Measurements from ENCODE around the gene PTPRM.

PTPRM gene

GRCh38 chr18:7775843-7776242 lies 208.7 kb downstream of the PTPRM start:
- no peak overlapping the region for H3K4me3 Mint-ChIP-seq
- H3K27me3 Mint-ChIP-seq = no peaks in the 10 kb centered on the region
- intact Hi-C loops (cut with micrococcal nuclease) = no loop called here
- H3K36me3 Mint-ChIP-seq (ENCODE audit: low read depth) = no peaks in the 10 kb centered on the region
- H3K9me3 Mint-ChIP-seq = no peaks in the 10 kb centered on the region
- no peaks in the 10 kb centered on the region for H3K4me1 Mint-ChIP-seq (ENCODE audit: low read depth)
- H3K27ac Mint-ChIP-seq = no peak overlapping the region

- H3K27me3 Mint-ChIP-seq = no peaks in the 10 kb centered on the region
- no peak overlapping the region for H3K27ac Mint-ChIP-seq
- intact Hi-C loops (cut with micrococcal nuclease) = no loop called here
- H3K9me3 Mint-ChIP-seq = no peaks in the 10 kb centered on the region
- no peaks in the 10 kb centered on the region for H3K4me1 Mint-ChIP-seq (ENCODE audit: low read depth)
- no peak overlapping the region for H3K4me3 Mint-ChIP-seq
- no peaks in the 10 kb centered on the region for H3K36me3 Mint-ChIP-seq (ENCODE audit: low read depth)
Measured at GRCh38 chr18:7778181-7778580, 211.1 kb downstream of the PTPRM start.

- intact Hi-C loops (cut with micrococcal nuclease) = no loop called here
- H3K4me3 Mint-ChIP-seq = no peak overlapping the region
Measured at GRCh38 chr18:7779211-7779610, 212.1 kb downstream of the PTPRM start.

GRCh38 chr18:7784171-7784570 lies 217.1 kb downstream of the PTPRM start:
- H3K9me3 Mint-ChIP-seq = no peaks in the 10 kb centered on the region
- no peak overlapping the region for H3K27ac Mint-ChIP-seq
- H3K4me1 Mint-ChIP-seq (ENCODE audit: low read depth) = no peaks in the 10 kb centered on the region
- intact Hi-C loops (cut with micrococcal nuclease) = no loop called here
- no peak overlapping the region for H3K4me3 Mint-ChIP-seq
- no peaks in the 10 kb centered on the region for H3K36me3 Mint-ChIP-seq (ENCODE audit: low read depth)
- H3K27me3 Mint-ChIP-seq = no peaks in the 10 kb centered on the region

More at GRCh38 chr18:7779211-7779610, 212.1 kb downstream of the PTPRM start:
- Mint-ChIP-seq H3K9me3 (no peaks in the 10 kb centered on the region), H3K27ac (no peak overlapping the region), H3K27me3 (no peaks in the 10 kb centered on the region), H3K4me1 (ENCODE audit: low read depth) (no peaks in the 10 kb centered on the region), H3K36me3 (ENCODE audit: low read depth) (no peaks in the 10 kb centered on the region)

GRCh38 chr18:7786569-7786968 lies 219.5 kb downstream of the PTPRM start:
- Mint-ChIP-seq H3K9me3 (no peaks in the 10 kb centered on the region), H3K27me3 (no peaks in the 10 kb centered on the region), H3K27ac (no peak overlapping the region), H3K4me1 (ENCODE audit: low read depth) (no peaks in the 10 kb centered on the region), H3K36me3 (ENCODE audit: low read depth) (no peaks in the 10 kb centered on the region), H3K4me3 (no peak overlapping the region)
- intact Hi-C loops (cut with micrococcal nuclease) = no loop called here

GRCh38 chr18:7787339-7787738 lies 220.2 kb downstream of the PTPRM start:
- Mint-ChIP-seq H3K4me1 (ENCODE audit: low read depth) (no peaks in the 10 kb centered on the region), H3K27ac (no peak overlapping the region), H3K9me3 (no peaks in the 10 kb centered on the region), H3K27me3 (no peaks in the 10 kb centered on the region), H3K36me3 (ENCODE audit: low read depth) (no peaks in the 10 kb centered on the region), H3K4me3 (no peak overlapping the region)
- intact Hi-C loops (cut with micrococcal nuclease) = no loop called here

GRCh38 chr18:7789856-7790552 lies 222.9 kb downstream of the PTPRM start:
- Mint-ChIP-seq H3K4me3 (no peak overlapping the region), H3K27ac (no peak overlapping the region), H3K27me3 (no peaks in the 10 kb centered on the region), H3K4me1 (ENCODE audit: low read depth) (no peaks in the 10 kb centered on the region), H3K9me3 (no peaks in the 10 kb centered on the region), H3K36me3 (ENCODE audit: low read depth) (no peaks in the 10 kb centered on the region)
- intact Hi-C loops (cut with micrococcal nuclease) = no loop called here

- Mint-ChIP-seq H3K27me3 (no peaks in the 10 kb centered on the region), H3K4me1 (ENCODE audit: low read depth) (no peaks in the 10 kb centered on the region), H3K27ac (no peak overlapping the region), H3K4me3 (no peak overlapping the region), H3K9me3 (no peaks in the 10 kb centered on the region), H3K36me3 (ENCODE audit: low read depth) (no peaks in the 10 kb centered on the region)
- intact Hi-C loops (cut with micrococcal nuclease) = no loop called here
Measured at GRCh38 chr18:7793100-7793499, 226.0 kb downstream of the PTPRM start.

- no peaks in the 10 kb centered on the region for H3K27me3 Mint-ChIP-seq
- H3K4me1 Mint-ChIP-seq (ENCODE audit: low read depth) = no peaks in the 10 kb centered on the region
- H3K4me3 Mint-ChIP-seq = no peak overlapping the region
- no peak overlapping the region for H3K27ac Mint-ChIP-seq
- no peaks in the 10 kb centered on the region for H3K36me3 Mint-ChIP-seq (ENCODE audit: low read depth)
- no peaks in the 10 kb centered on the region for H3K9me3 Mint-ChIP-seq
- intact Hi-C loops (cut with micrococcal nuclease) = no loop called here
Measured at GRCh38 chr18:7803956-7804469, 236.9 kb downstream of the PTPRM start.

- H3K27ac Mint-ChIP-seq = no peak overlapping the region
- H3K4me1 Mint-ChIP-seq (ENCODE audit: low read depth) = no peaks in the 10 kb centered on the region
- H3K36me3 Mint-ChIP-seq (ENCODE audit: low read depth) = no peaks in the 10 kb centered on the region
- intact Hi-C loops (cut with micrococcal nuclease) = no loop called here
- H3K9me3 Mint-ChIP-seq = no peaks in the 10 kb centered on the region
- no peaks in the 10 kb centered on the region for H3K27me3 Mint-ChIP-seq
- H3K4me3 Mint-ChIP-seq = no peak overlapping the region
Measured at GRCh38 chr18:7805096-7805495, 238.0 kb downstream of the PTPRM start.

- no peaks in the 10 kb centered on the region for H3K9me3 Mint-ChIP-seq
Measured at GRCh38 chr18:7805880-7806279, 238.8 kb downstream of the PTPRM start.

GRCh38 chr18:7807936-7808453 lies 240.9 kb downstream of the PTPRM start:
- H3K27ac Mint-ChIP-seq = no peak overlapping the region
- H3K4me1 Mint-ChIP-seq (ENCODE audit: low read depth) = no peaks in the 10 kb centered on the region
- intact Hi-C loops (cut with micrococcal nuclease) = no loop called here
- H3K27me3 Mint-ChIP-seq = no peaks in the 10 kb centered on the region
- no peak overlapping the region for H3K4me3 Mint-ChIP-seq
- peaks cover 5% of the 10 kb centered on the region for H3K9me3 Mint-ChIP-seq
- H3K36me3 Mint-ChIP-seq (ENCODE audit: low read depth) = no peaks in the 10 kb centered on the region

More at GRCh38 chr18:7805880-7806279, 238.8 kb downstream of the PTPRM start:
- Mint-ChIP-seq H3K4me3 (no peak overlapping the region), H3K27ac (no peak overlapping the region), H3K27me3 (no peaks in the 10 kb centered on the region), H3K4me1 (ENCODE audit: low read depth) (no peaks in the 10 kb centered on the region), H3K36me3 (ENCODE audit: low read depth) (no peaks in the 10 kb centered on the region)
- intact Hi-C loops (cut with micrococcal nuclease) = no loop called here

- H3K9me3 Mint-ChIP-seq = peaks cover 14% of the 10 kb centered on the region
- intact Hi-C loops (cut with micrococcal nuclease) = no loop called here
- H3K4me1 Mint-ChIP-seq (ENCODE audit: low read depth) = no peaks in the 10 kb centered on the region
- no peak overlapping the region for H3K4me3 Mint-ChIP-seq
- no peaks in the 10 kb centered on the region for H3K27me3 Mint-ChIP-seq
- H3K36me3 Mint-ChIP-seq (ENCODE audit: low read depth) = no peaks in the 10 kb centered on the region
- no peak overlapping the region for H3K27ac Mint-ChIP-seq
Measured at GRCh38 chr18:7808992-7809391, 241.9 kb downstream of the PTPRM start.

- intact Hi-C loops (cut with micrococcal nuclease) = no loop called here
- no peaks in the 10 kb centered on the region for H3K4me1 Mint-ChIP-seq (ENCODE audit: low read depth)
- H3K9me3 Mint-ChIP-seq = peaks cover 19% of the 10 kb centered on the region
- no peaks in the 10 kb centered on the region for H3K36me3 Mint-ChIP-seq (ENCODE audit: low read depth)
- H3K27ac Mint-ChIP-seq = no peak overlapping the region
- no peaks in the 10 kb centered on the region for H3K27me3 Mint-ChIP-seq
- H3K4me3 Mint-ChIP-seq = no peak overlapping the region
Measured at GRCh38 chr18:7809455-7809854, 242.3 kb downstream of the PTPRM start.

- H3K9me3 Mint-ChIP-seq = peaks cover 24% of the 10 kb centered on the region
- no peaks in the 10 kb centered on the region for H3K27me3 Mint-ChIP-seq
- no peaks in the 10 kb centered on the region for H3K4me1 Mint-ChIP-seq (ENCODE audit: low read depth)
- intact Hi-C loops (cut with micrococcal nuclease) = no loop called here
- H3K27ac Mint-ChIP-seq = no peak overlapping the region
- H3K4me3 Mint-ChIP-seq = no peak overlapping the region
- H3K36me3 Mint-ChIP-seq (ENCODE audit: low read depth) = no peaks in the 10 kb centered on the region
Measured at GRCh38 chr18:7809978-7810377, 242.9 kb downstream of the PTPRM start.
